Lower lobe of right lung (tissue), 2 donors: Measurements from ENCODE around the gene TRNAU1AP. TPM values are rescaled to one million over a fixed set of nuclear protein-coding genes. Genes with fewer than 3 reads are reported as not detected.
A peak's percentile ranks its signal among the peaks of the same experiment; 100 is the strongest.

Experiments
- ATAC-seq, 2 donors: fragments of 200-7000 bp; cut with Tn5 transposase; one replicate each; pipeline ENCODE4 v1.9.1; 2020 to 2022; ENCODE audit warnings: mild to moderate bottlenecking in 2 of 2, moderate library complexity in 2 of 2
- DNase-seq: peaks from one replicate; pipeline ENCODE4 v3.0.0-alpha.2; 2020
- H3K27ac ChIP-seq: fragments of 200-600 bp; one replicate; pipeline ENCODE4 v1.8.0; 2022
- H3K27me3 ChIP-seq: fragments of 200-600 bp; one replicate; pipeline ENCODE4 v1.8.0; 2022; ENCODE audit warnings: low read depth
- H3K36me3 ChIP-seq: fragments of 200-600 bp; one replicate; pipeline ENCODE4 v1.8.0; 2022; ENCODE audit warnings: mild to moderate bottlenecking
- H3K4me1 ChIP-seq: fragments of 200-600 bp; one replicate; pipeline ENCODE4 v1.8.0; 2022
- H3K4me3 ChIP-seq: fragments of 200-600 bp; one replicate; pipeline ENCODE4 v1.8.0; 2022; ENCODE audit warnings: mild to moderate bottlenecking
- H3K9me3 ChIP-seq: fragments of 200-600 bp; one replicate; pipeline ENCODE4 v1.8.0; 2022
- intact Hi-C: fragments of 100-400 bp; cut with DNase I; formaldehyde crosslinking; loops from one replicate; pipeline ENCODE4 v1.11.0; 2022
- long read RNA-seq: library from polyadenylated mRNA; unstranded; transcript quantifications from one replicate; pipeline ENCODE4 v2.0.0, GENCODE V29; 2021
- total RNA-seq: library from RNA; stranded (reverse); fragmentation: NEBNext Ultra II Directional; extraction: Animal tissue kit (Norgen Biotek cat#: 25700); gene quantifications from one replicate; pipeline ENCODE4 v1.2.1, GENCODE V29; 2021
- TF ChIP-seq, protein P1 (sequence below): fragments of 200-600 bp; IDR thresholded peaks from one replicate; pipeline ENCODE4 v1.8.0; 2022; ENCODE audit warnings: antibody characterized with exemption, mild to moderate bottlenecking
- donor health status: DM: no; HTN: yes; CAD: no; lungs with severe emphysema.

The TRNAU1AP gene
- 26.3 TPM for total RNA-seq
- long read RNA-seq, transcript TRNAU1AP-201 (9 exons, 1,799 nt) = major isoform, 8 of 24 reads
- long read RNA-seq, partial matches to known transcripts = 2 of 24 reads
- long read RNA-seq, other reads (novel, unspliced or antisense) = 12 of 24 reads

DNA sequence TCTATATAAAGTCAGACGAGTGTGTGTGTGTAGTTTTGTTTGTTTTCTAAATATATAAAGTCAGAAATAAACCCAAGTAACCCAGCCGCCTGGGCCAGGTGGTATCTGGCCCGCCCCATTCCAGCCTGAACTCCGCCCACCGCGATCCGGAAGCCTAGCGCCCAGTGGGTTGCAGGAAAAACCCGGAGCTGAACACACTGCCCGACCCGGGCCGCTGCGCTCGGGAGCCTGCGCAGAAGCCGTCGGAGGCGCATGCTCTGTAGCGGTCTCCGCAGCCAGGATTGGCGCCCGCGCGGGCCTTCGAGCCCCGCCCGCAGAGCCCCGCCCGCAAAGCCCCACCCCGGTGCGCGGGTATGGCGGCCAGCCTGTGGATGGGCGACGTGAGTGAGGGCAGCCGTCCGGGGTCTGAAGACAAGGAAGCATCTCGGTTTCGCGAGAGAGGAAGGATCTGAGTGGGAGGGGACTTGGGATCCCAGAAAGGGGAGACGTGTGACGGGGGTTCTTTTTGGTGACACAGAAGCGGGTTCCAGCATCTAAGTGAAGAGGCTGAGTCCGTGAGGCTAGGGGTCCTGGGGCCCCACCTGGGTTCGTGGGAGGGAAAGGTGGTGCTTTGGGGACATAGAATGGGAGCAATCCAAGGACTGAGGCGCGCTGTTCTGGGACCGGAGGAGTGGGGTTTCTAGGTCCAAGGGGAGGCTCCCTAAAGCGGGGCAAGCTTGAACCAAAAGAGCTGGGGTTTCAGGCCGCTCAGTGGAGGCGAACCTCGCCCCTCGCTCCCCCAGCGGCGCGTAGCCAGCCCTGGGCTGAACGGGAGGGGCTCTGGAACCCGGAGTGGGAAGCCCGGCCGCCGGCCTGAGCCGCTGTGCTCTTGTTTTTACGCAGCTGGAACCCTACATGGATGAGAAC is at the start of gene TRNAU1AP:
TSS of gene TRNAU1AP (plus strand) at position 328 of the 906 bp plus-strand sequence. CDS start at position 354, 26 bp downstream.
- TF ChIP-seq, protein P1, sequence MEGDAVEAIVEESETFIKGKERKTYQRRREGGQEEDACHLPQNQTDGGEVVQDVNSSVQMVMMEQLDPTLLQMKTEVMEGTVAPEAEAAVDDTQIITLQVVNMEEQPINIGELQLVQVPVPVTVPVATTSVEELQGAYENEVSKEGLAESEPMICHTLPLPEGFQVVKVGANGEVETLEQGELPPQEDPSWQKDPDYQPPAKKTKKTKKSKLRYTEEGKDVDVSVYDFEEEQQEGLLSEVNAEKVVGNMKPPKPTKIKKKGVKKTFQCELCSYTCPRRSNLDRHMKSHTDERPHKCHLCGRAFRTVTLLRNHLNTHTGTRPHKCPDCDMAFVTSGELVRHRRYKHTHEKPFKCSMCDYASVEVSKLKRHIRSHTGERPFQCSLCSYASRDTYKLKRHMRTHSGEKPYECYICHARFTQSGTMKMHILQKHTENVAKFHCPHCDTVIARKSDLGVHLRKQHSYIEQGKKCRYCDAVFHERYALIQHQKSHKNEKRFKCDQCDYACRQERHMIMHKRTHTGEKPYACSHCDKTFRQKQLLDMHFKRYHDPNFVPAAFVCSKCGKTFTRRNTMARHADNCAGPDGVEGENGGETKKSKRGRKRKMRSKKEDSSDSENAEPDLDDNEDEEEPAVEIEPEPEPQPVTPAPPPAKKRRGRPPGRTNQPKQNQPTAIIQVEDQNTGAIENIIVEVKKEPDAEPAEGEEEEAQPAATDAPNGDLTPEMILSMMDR = no peak

DNA sequence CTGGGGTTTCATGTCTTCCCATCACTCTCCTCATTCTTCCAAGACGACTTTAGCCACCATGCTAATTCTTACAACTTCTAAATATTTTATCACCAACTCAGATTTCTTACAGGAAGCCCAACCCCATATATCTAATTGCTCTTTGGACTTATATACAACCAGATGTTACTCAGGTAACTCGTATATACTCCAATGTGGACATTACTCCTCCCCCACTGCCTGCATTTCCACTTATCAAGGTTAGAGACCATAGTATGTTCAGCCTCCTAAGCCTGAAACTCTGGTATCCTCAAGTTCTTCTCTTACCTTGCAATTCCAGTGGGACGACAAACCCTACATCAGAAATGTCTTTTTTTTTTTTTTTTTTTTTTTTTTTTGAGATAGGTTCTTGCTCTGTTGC is 49.8 kb upstream of the TRNAU1AP start:
- intact Hi-C loops = no loop called here
- ATAC-seq = no peak
- H3K27ac ChIP-seq = no peak overlapping the region

More for the DNA sequence above, at the start of gene TRNAU1AP:
- Histone ChIP-seq H3K9me3 (no peaks in the 10 kb centered on the region), H3K4me1 (peaks cover 16% of the 10 kb centered on the region), H3K27ac (peak within 1 kb of the TSS; percentile 83), H3K4me3 (peak within 1 kb of the TSS; percentile 82), H3K36me3 (peaks cover 28% of the 10 kb centered on the region), H3K27me3 (no peaks in the 10 kb centered on the region)
- ATAC-seq = peak; percentile 99 to 100
- intact Hi-C loops = no loop called here
- DNase-seq = peak; percentile 97

DNA sequence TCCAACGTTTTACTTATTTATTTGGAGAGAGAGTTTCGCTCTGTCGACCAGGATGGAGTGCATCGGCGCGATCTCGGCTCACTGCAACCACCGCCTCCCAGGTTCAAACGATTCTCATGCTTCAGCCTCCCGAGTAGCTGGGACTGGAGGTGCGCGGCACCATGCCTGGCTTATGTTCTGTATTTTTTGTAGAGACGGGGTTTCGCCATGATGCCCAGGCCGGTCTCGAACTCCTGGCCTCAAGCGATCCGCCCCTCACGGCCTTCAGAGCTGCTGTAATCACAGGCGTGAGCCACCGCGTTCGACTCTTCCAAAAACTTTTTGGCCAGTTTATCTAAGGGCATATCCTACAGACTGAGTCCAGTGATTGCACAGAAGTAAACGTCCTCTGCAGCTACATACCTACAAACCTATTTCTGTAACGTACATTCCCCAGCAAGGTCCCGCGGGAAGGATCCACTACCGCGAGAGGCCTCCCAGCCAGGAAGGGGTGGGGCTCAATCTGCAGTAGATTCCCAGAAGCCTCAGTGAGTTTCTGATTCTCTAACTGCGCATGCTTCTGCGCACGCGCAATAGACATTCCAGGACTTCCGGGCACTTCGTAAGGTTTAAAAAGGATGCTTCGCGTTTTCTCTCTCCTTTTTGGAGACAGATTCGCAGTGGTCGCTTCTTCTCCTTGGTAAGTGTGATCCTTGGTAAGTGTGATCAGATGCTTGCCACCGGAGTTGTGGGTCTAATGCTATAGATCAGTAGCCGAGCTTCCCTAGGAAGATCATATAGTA is 47.3 kb upstream of the TRNAU1AP start, which contains the start of gene RCC1:
TSS of gene RCC1 (plus strand) at position 638 of the 782 bp plus-strand sequence. CDS start 23,824 bp downstream, outside the sequence.
- peaks cover 32% of the 10 kb centered on the region for H3K36me3 ChIP-seq
- ATAC-seq (peak; percentile 97), DNase-seq (peak; percentile 97)
- peaks cover 43% of the 10 kb centered on the region for H3K4me1 ChIP-seq
- no peaks in the 10 kb centered on the region for H3K9me3 ChIP-seq
- H3K27me3 ChIP-seq = no peaks in the 10 kb centered on the region
- TF ChIP-seq, protein P1 = no peak
- intact Hi-C loops = no loop called here
- H3K4me3 ChIP-seq = peak within 1 kb of the TSS; percentile 90
- H3K27ac ChIP-seq = peak within 1 kb of the TSS; percentile 83

More for the DNA sequence above, 49.8 kb upstream of the TRNAU1AP start:
- peaks cover 13% of the 10 kb centered on the region for H3K36me3 ChIP-seq
- no peaks in the 10 kb centered on the region for H3K27me3 ChIP-seq
- H3K4me1 ChIP-seq = peaks cover 19% of the 10 kb centered on the region
- DNase-seq = no peak
- no peaks in the 10 kb centered on the region for H3K9me3 ChIP-seq
- TF ChIP-seq, protein P1 = no peak
- H3K4me3 ChIP-seq = no peak overlapping the region

DNA sequence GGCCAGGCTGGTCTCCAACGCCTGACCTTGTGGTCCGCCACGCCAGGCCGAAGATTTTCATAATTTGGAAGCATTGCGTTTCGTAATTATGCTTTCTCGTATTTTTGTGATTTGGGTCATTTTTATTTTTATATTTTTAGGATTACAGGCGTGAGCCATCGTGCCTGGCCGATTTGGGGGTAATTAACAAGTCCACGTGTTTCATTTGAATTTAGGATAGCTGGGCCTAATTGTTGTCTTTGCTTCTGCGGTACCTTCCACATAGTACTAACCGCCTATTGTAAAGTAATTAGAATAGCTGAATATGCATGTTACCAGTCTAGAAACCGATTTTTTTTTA is 46.0 kb upstream of the TRNAU1AP start:
- no peaks in the 10 kb centered on the region for H3K9me3 ChIP-seq
- ATAC-seq (no peak), DNase-seq (no peak)
- peak overlapping the region; percentile 83 for H3K27ac ChIP-seq
- intact Hi-C loops = no loop called here
- TF ChIP-seq, protein P1 = no peak
- peaks cover 44% of the 10 kb centered on the region for H3K36me3 ChIP-seq
- peaks cover 55% of the 10 kb centered on the region for H3K4me1 ChIP-seq
- no peaks in the 10 kb centered on the region for H3K27me3 ChIP-seq
- H3K4me3 ChIP-seq = peak overlapping the region; percentile 90

DNA sequence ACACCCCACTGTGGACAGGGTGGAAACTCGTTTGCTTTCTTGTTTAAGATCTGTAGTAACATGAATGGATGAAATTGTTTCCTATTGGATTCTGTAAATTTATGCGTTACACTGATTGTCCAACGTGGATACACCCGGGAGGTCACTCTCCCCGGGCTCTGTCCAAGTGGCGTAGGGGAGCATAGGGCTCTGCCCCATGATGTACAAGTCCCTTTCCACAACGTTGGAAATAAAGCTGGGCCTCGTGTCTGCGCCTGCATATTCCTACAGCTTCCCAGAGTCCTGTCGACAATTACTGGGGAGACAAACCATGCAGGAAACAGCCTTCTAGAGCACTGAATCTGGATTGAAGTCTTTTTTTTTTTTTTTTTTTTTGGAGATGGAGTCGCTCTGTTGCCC is 45.6 kb upstream of the TRNAU1AP start:
- peaks cover 48% of the 10 kb centered on the region for H3K36me3 ChIP-seq
- ATAC-seq (no peak), DNase-seq (no peak)
- intact Hi-C loops = no loop called here
- TF ChIP-seq, protein P1 = no peak
- H3K4me3 ChIP-seq = peak overlapping the region; percentile 90
- peaks cover 59% of the 10 kb centered on the region for H3K4me1 ChIP-seq
- no peaks in the 10 kb centered on the region for H3K9me3 ChIP-seq
- no peaks in the 10 kb centered on the region for H3K27me3 ChIP-seq
- peak overlapping the region; percentile 83 for H3K27ac ChIP-seq
